ENCODE data around the gene TMC7. TPM values are rescaled to one million over a fixed set of nuclear protein-coding genes. Genes with fewer than 3 reads are reported as not detected.

Gene TMC7
- total RNA-seq, 4 donors from 2014 or later: 0.36 to 4.3 (median 1.3) TPM

DNA sequence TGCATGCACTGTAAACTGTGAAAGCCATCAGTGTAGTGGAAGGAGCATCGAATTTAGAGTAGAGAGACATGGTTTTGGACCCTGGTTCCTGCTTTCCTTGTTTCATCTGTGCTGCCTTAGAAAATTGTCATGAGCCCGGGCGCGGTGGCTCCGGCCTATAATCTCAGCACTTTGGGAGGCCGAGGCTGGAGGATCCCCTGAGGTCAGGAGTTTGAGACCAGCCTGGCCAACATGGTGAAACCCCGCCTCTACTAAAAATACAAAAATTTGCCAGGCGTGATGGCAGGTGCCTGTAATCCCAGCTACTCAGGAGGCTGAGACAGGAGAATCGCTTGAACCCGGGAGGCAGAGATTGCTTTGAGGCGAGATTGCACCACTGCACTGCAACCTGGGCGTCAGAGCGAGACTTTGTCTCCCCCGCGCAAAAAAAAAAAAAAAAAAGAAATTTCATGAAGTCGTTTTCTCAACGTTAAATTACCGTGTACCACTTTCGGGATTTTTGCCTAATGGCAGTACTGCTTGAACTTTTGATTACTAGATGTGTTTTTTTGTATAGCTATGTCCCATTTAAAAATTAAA lies 84.6 kb downstream of the TMC7 start:
- TF ChIP-seq, protein P1, sequence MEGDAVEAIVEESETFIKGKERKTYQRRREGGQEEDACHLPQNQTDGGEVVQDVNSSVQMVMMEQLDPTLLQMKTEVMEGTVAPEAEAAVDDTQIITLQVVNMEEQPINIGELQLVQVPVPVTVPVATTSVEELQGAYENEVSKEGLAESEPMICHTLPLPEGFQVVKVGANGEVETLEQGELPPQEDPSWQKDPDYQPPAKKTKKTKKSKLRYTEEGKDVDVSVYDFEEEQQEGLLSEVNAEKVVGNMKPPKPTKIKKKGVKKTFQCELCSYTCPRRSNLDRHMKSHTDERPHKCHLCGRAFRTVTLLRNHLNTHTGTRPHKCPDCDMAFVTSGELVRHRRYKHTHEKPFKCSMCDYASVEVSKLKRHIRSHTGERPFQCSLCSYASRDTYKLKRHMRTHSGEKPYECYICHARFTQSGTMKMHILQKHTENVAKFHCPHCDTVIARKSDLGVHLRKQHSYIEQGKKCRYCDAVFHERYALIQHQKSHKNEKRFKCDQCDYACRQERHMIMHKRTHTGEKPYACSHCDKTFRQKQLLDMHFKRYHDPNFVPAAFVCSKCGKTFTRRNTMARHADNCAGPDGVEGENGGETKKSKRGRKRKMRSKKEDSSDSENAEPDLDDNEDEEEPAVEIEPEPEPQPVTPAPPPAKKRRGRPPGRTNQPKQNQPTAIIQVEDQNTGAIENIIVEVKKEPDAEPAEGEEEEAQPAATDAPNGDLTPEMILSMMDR (IDR thresholded peaks at IDR 0.05): no peak
- ATAC-seq (ENCODE audit: low FRiP score) (no peak), DNase-seq (ENCODE audit: low spot score) (no peak)

GRCh38 chr16:19071811-19072777 lies 88.4 kb downstream of the TMC7 start:
- no peak for ATAC-seq (ENCODE audit: low FRiP score)
- peak; percentile 31 for DNase-seq (ENCODE audit: low spot score)

DNA sequence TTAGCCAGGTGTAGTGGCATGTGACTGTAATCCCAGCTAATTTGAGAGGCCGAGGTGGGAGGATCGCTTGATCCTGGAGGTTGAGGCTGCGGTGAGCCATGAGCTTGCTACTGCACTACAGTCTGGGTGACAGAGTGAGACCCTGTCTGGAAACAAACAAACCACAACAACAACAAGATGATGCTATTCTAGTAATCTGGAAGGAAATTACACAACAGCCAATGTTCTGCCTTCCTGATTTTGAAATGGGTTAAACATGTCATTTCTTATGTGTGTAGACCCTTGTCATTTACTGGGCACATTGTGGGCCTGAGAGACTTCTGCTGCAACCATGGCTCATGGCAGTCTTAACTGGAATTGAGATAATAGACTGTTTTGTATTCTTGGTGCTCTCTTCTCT lies 89.6 kb downstream of the TMC7 start:
- TF ChIP-seq, protein P1 (IDR thresholded peaks at IDR 0.05): no peak
- no peak for DNase-seq (ENCODE audit: low spot score)
- ATAC-seq (ENCODE audit: low FRiP score): no peak

More at GRCh38 chr16:19071811-19072777, 88.4 kb downstream of the TMC7 start:
- TF ChIP-seq, protein P1 (IDR thresholded peaks at IDR 0.05): no peak

- TF ChIP-seq, protein P1 (IDR thresholded peaks at IDR 0.05): no peak
- DNase-seq (ENCODE audit: low spot score) (no peak), ATAC-seq (ENCODE audit: low FRiP score) (no peak)
Measured at GRCh38 chr16:19073863-19074262, 90.1 kb downstream of the TMC7 start.

- no peak for DNase-seq (ENCODE audit: low spot score)
- ATAC-seq (ENCODE audit: low FRiP score): no peak
- TF ChIP-seq, protein P1 (IDR thresholded peaks at IDR 0.05): no peak
Measured at GRCh38 chr16:19075511-19075910, 91.8 kb downstream of the TMC7 start.

DNA sequence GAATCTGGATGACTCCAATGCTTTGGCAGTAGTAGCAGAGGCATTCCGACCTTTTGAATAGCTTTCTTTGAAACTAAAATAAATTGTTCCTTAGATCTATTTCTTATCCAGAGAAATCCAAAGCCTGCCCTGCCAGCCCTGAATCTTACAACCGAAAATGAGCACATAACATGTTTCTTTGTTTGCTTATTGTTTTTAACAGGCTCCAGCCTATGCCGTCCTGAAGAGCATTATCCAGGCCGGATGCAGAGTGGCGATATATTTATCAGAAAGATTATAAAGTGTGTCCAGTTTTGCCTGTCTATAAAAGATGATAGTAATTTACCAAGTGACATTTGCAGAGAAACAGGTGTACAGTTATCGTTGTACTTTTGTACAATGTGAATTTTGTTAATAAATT lies 94.1 kb downstream of the TMC7 start:
- ATAC-seq (ENCODE audit: low FRiP score): no peak
- TF ChIP-seq, protein P1 (IDR thresholded peaks at IDR 0.05): no peak
- DNase-seq (ENCODE audit: low spot score): no peak
